ENCODE results near the gene GOLGA6L2.
"Not testable (repeated sequence)": the region's sequence is repeated elsewhere in the genome, so short reads cannot be mapped to it uniquely, and the experiment has no call there.

GOLGA6L2 gene

GRCh38 chr15:23447107-23447500, at the start of gene GOLGA6L2:
TSS of gene GOLGA6L2 (minus strand) at chr15:23447243. CDS start at chr15:23447181, 62 bp downstream.
- no peak for DNase-seq

- DNase-seq: no peak
These were observed 37.8 kb upstream of the GOLGA6L2 start for GRCh38 chr15:23484870-23485269.

GRCh38 chr15:23483821-23484299, 36.8 kb upstream of the GOLGA6L2 start:
- DNase-seq: no peak

- no peak for DNase-seq
These were observed 35.9 kb upstream of the GOLGA6L2 start for GRCh38 chr15:23482764-23483489.

GRCh38 chr15:23482228-23482627, 35.2 kb upstream of the GOLGA6L2 start:
- no peak for DNase-seq

- DNase-seq: no peak
These were observed 30.9 kb upstream of the GOLGA6L2 start for GRCh38 chr15:23477920-23478319.

- DNase-seq: no peak
These were observed 25.6 kb upstream of the GOLGA6L2 start for GRCh38 chr15:23472678-23473077.

GRCh38 chr15:23472033-23472432, 25.0 kb upstream of the GOLGA6L2 start:
- no peak for DNase-seq

- DNase-seq: peak in 1 of 2 experiments; percentile 47
These were observed 20.1 kb upstream of the GOLGA6L2 start for GRCh38 chr15:23467110-23467600.

GRCh38 chr15:23457890-23458289, 10.8 kb upstream of the GOLGA6L2 start:
- no peak for DNase-seq

- DNase-seq: no peak
These were observed 582 bp downstream of the GOLGA6L2 start for GRCh38 chr15:23446215-23447106.

GRCh38 chr15:23444269-23444668, 2.8 kb downstream of the GOLGA6L2 start:
- DNase-seq: no peak

- no peak for DNase-seq
These were observed 5.8 kb downstream of the GOLGA6L2 start for GRCh38 chr15:23441204-23441603.

- no peak for DNase-seq
These were observed 6.4 kb downstream of the GOLGA6L2 start for GRCh38 chr15:23440596-23440995.

GRCh38 chr15:23439513-23439912, 7.5 kb downstream of the GOLGA6L2 start:
- DNase-seq: no peak

GRCh38 chr15:23438816-23439466, 8.1 kb downstream of the GOLGA6L2 start:
- DNase-seq: no peak

GRCh38 chr15:23437673-23438072, 9.4 kb downstream of the GOLGA6L2 start:
- DNase-seq: no peak

GRCh38 chr15:23437146-23437545, 9.9 kb downstream of the GOLGA6L2 start:
- no peak for DNase-seq

- no peak for DNase-seq
These were observed 10.6 kb downstream of the GOLGA6L2 start for GRCh38 chr15:23436421-23436820.

- DNase-seq: not testable (repeated sequence)
These were observed 12.3 kb downstream of the GOLGA6L2 start for GRCh38 chr15:23434699-23435098.

- DNase-seq: not testable (repeated sequence)
These were observed 21.7 kb downstream of the GOLGA6L2 start for GRCh38 chr15:23425327-23425726.

- no peak for DNase-seq
These were observed 22.7 kb downstream of the GOLGA6L2 start for GRCh38 chr15:23424111-23424904.

All from NCI-H446 (cell line).